Parathyroid adenoma (tissue), 2 donors: Measurements from ENCODE around the gene CNNM2.

Experiments used
- H2AFZ ChIP-seq: fragments of 300-600 bp; sonication (generic); one replicate; pipeline ENCODE4 v1.7.0; 2017; ENCODE audit warnings: antibody characterized with exemption, mild to moderate bottlenecking
- H3K27ac ChIP-seq: fragments of 300-600 bp; sonication (generic); one replicate; pipeline ENCODE4 v1.7.0; 2017
- H3K27me3 ChIP-seq: fragments of 300-600 bp; sonication (generic); one replicate; pipeline ENCODE4 v1.7.0; 2017; ENCODE audit warnings: low read length; ENCODE audit not compliant: control insufficient read depth, insufficient read depth
- H3K36me3 ChIP-seq: fragments of 300-600 bp; sonication (generic); one replicate; pipeline ENCODE4 v1.7.0; 2017; ENCODE audit warnings: low read length; ENCODE audit not compliant: control insufficient read depth, insufficient read depth
- H3K4me1 ChIP-seq: fragments of 300-600 bp; sonication (generic); one replicate; pipeline ENCODE4 v1.7.0; 2017; ENCODE audit warnings: control low read depth
- H3K4me2 ChIP-seq: fragments of 300-600 bp; sonication (generic); one replicate; pipeline ENCODE4 v1.7.0; 2017; ENCODE audit warnings: low read length
- H3K4me3 ChIP-seq: fragments of 300-600 bp; sonication (generic); one replicate; pipeline ENCODE4 v1.7.0; 2017; ENCODE audit warnings: low read depth, low read length
- H3K79me2 ChIP-seq: fragments of 300-600 bp; sonication (generic); one replicate; pipeline ENCODE4 v1.7.0; 2017; ENCODE audit warnings: control low read depth
- H3K9ac ChIP-seq: fragments of 300-600 bp; sonication (generic); one replicate; pipeline ENCODE4 v1.7.0; 2017; ENCODE audit warnings: mild to moderate bottlenecking
- H3K9me3 ChIP-seq: fragments of 300-600 bp; sonication (generic); one replicate; pipeline ENCODE4 v1.7.0; 2017; ENCODE audit warnings: low read length; ENCODE audit not compliant: control insufficient read depth
- CTCF ChIP-seq: fragments of 300-600 bp; sonication (generic); IDR thresholded peaks from one replicate; pipeline ENCODE4 v1.7.0; 2017; ENCODE audit warnings: antibody characterized with exemption, mild to moderate bottlenecking
- donor health status: primary hyperparathyroidism.

The CNNM2 gene

DNA sequence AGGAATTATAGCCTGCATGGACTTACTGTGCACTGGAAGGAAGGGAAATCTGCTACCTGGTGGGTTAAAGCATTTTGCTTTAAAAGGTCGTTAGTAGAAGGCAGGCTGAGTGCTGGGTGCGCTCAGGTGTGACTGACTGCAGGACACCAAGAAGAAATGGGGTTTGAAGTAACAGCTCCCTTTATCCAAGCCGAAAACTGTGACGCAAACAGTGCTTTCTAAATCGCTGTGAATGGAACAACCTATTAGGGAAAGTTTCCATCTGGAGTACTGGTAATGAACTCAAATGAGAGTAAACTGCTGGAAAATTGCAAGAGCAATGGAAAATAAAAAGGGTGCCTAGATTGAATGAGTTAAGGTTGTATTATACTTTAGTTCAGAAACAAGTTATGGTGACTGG, 95.3 kb downstream of the CNNM2 start:
- Histone ChIP-seq H3K4me2 (peak overlapping the region; percentile 5), H3K9ac (no peak overlapping the region), H3K4me1 (no peaks in the 10 kb centered on the region), H3K4me3 (no peak overlapping the region), H3K36me3 (no peaks in the 10 kb centered on the region), H2AFZ (no peak overlapping the region), H3K79me2 (peaks cover 8% of the 10 kb centered on the region), H3K27ac (no peak overlapping the region), H3K9me3 (no peaks in the 10 kb centered on the region), H3K27me3 (no peaks in the 10 kb centered on the region)
- TF ChIP-seq CTCF = no peak

DNA sequence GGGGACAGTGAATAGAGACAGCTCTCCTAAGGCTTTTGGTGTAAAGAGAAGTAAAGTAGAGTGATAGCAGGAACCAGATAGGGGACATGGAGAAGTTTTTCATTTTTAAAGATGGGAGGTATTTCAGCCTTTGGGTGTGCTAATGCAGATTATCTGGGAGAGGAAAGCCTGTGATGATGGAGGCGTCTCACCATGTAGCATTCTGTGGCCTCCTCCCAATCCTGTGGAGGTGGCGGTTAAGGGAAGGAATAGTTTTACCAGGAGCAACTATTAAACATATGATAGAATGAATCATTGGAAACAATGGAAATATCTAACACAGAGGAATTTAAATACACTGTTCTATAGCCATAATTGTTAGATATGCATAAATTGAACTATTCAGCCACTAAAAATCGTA, 101.3 kb downstream of the CNNM2 start:
- TF ChIP-seq CTCF = no peak

DNA sequence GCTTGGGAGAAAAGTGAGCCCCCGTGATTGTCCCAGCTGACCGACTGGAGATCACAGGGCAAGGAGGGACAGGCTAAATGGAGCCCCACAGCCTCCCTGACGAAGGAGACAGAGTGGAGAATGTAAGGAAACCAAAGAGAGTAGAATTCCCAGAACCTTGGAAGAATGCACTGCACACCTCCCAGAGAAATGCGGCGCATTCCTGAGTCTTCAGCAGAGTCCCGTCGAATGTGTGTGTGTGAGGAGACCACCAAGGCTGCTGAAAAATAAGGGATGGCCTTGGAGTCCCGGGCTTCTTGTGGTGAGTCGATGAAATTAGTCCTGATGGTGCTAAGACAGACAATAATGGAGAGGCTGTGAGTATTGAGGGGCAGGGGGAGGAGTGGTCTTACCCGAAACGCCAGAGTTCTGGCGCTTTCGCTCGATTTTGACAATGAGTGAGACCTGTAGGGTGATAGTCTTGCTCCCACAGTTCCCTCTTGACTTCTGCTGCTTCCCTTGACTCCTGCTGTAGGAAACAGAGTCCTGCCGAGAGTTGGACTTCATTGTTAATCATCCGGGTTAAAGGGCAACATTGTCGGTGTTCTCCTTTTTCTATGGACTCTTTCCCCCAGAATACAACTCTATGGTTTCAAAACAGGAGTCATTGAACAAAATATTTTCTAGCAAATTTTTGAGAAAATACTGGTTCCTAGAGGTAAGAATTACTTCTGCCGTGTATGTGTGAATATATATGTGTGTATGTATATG, 103.2 kb downstream of the CNNM2 start:
- Histone ChIP-seq H3K4me2 (no peak overlapping the region), H3K27me3 (no peaks in the 10 kb centered on the region), H3K4me3 (no peak overlapping the region), H3K79me2 (peaks cover 4% of the 10 kb centered on the region), H3K9ac (no peak overlapping the region), H3K27ac (no peak overlapping the region), H2AFZ (no peak overlapping the region), H3K36me3 (no peaks in the 10 kb centered on the region), H3K4me1 (no peaks in the 10 kb centered on the region), H3K9me3 (no peaks in the 10 kb centered on the region)
- no peak for TF ChIP-seq CTCF

More for the DNA sequence above, 101.3 kb downstream of the CNNM2 start:
- H3K4me1 ChIP-seq = no peaks in the 10 kb centered on the region
- no peak overlapping the region for H2AFZ ChIP-seq
- no peak overlapping the region for H3K9ac ChIP-seq
- H3K79me2 ChIP-seq = peaks cover 4% of the 10 kb centered on the region
- H3K36me3 ChIP-seq = no peaks in the 10 kb centered on the region
- no peak overlapping the region for H3K27ac ChIP-seq
- H3K4me3 ChIP-seq = no peak overlapping the region
- no peak overlapping the region for H3K4me2 ChIP-seq
- H3K9me3 ChIP-seq = no peaks in the 10 kb centered on the region
- H3K27me3 ChIP-seq = no peaks in the 10 kb centered on the region

DNA sequence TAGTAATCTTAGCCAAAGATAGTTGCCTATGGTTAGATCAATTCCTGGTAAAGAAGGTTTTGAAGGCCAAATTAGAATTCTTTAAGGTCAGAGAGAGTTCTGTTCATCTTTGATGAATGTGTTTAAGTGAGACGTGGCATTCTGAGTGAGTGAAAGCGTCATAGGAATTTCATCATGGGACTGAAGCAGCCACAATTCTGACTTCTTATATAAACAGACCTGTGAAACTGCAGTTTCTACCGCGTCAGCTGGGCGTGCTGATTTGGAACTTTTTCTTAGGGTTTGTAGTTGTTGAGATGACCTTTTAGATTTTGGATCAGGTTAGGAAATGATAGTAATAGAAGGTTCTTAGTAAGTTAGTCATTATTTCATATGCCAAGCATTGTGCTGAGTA, 103.8 kb downstream of the CNNM2 start:
- peak overlapping the region; percentile 34 for H3K4me2 ChIP-seq
- no peak for TF ChIP-seq CTCF
- no peaks in the 10 kb centered on the region for H3K36me3 ChIP-seq
- H3K79me2 ChIP-seq = peaks cover 4% of the 10 kb centered on the region
- H3K9ac ChIP-seq = no peak overlapping the region
- H3K27me3 ChIP-seq = no peaks in the 10 kb centered on the region
- no peak overlapping the region for H3K4me3 ChIP-seq
- no peaks in the 10 kb centered on the region for H3K4me1 ChIP-seq
- H3K9me3 ChIP-seq = no peaks in the 10 kb centered on the region
- H3K27ac ChIP-seq = no peak overlapping the region
- no peak overlapping the region for H2AFZ ChIP-seq

DNA sequence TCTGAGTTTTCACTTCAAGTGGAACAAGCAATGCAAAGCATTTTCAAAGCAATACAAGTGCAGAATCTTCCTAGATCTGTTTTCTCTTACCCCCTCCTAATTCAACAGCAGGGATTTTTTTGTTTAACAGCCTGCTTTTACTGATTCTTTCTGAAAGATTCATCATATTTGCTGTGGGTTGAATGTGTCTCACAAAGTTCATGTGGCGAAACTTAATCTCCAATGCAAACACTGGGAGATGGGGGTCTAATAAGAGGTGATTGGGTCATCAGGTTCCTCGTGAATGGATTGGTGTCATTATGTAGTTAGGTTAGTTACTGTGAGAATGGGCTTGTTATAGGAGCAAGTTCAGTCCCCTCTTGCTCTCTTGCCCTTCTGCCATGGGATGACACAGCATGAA, 107.6 kb downstream of the CNNM2 start:
- H3K4me1 ChIP-seq = no peaks in the 10 kb centered on the region
- peaks cover 2% of the 10 kb centered on the region for H3K79me2 ChIP-seq
- no peak overlapping the region for H3K27ac ChIP-seq
- no peak overlapping the region for H3K4me3 ChIP-seq
- H3K9ac ChIP-seq = no peak overlapping the region
- H3K27me3 ChIP-seq = no peaks in the 10 kb centered on the region
- H2AFZ ChIP-seq = no peak overlapping the region
- H3K36me3 ChIP-seq = no peaks in the 10 kb centered on the region
- no peaks in the 10 kb centered on the region for H3K9me3 ChIP-seq
- no peak for TF ChIP-seq CTCF
- H3K4me2 ChIP-seq = no peak overlapping the region
